GM21717 (cell line): Measurements from ENCODE around the gene RESF1.
"Not testable (repeated sequence)": the region's sequence is repeated elsewhere in the genome, so short reads cannot be mapped to it uniquely, and the experiment has no call there.

ENCODE experiments used
- ATAC-seq: cut with Tn5 transposase; IDR thresholded peaks from one replicate; pipeline ENCODE4 v1.9.1; 2021; ENCODE audit warnings: mild to moderate bottlenecking, moderate library complexity; ENCODE audit not compliant: unreplicated experiment

Gene RESF1

GRCh38 chr12:31959161-31959700 is at the start of gene RESF1:
Gene RESF1 (plus strand): TSS chr12:31959415. CDS start chr12:31980956, 21,541 bp downstream.
- ATAC-seq: peak; percentile 86

- ATAC-seq: no peak
Measured at GRCh38 chr12:31914927-31915326, 44.3 kb upstream of the RESF1 start.

- ATAC-seq: no peak
Measured at GRCh38 chr12:31915446-31915845, 43.8 kb upstream of the RESF1 start.

DNA sequence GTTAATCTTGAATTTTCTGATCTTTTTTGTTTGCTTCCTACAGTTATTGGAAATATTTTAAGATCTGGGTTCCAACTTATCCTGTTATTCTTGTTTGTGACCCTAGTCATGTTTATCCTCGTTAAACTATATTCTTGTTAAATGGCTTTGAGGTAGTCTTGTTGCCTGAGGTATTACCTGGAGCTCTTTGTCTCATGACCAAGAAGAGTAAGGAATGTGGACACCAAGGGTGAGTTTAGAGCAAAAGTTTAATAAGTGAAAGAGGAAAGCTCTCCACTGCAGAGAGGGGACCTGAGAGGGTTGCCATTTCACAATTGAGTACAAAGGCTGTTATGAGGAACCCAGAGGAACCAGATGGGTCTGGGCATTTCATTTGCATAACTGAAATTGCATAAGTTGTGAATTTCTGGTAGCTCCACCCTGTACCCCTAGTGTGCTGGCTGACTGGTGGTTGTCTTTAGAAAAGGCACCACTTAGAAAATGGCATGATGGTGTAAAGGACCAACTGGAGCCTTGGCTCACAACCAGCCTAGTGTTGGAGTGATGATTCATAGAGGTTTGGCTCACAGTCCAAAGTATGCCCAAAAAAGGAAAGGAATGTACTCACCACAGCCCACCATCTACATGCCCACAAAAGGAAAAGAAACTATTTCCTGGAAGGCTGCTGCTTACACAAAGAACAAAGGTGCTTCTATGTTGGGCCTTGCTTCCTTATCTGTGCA is 36.7 kb upstream of the RESF1 start:
- ATAC-seq: no peak

DNA sequence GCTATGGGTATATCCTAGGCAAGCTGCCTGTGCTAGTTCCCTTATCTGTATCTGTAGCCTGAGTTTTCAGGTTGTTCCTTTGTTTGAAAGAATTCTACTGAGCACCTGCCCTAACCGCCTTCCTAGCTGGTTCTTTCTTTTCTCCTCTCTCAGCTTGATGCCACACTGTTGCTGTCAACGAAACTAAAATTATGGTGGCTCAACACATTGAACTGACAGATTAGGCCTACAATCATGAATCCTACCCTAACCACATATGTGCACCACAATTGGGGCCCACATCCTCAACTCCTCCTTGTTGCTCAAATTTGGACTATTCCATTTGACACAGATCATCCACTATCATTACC is 36.2 kb upstream of the RESF1 start:
- no peak for ATAC-seq

DNA sequence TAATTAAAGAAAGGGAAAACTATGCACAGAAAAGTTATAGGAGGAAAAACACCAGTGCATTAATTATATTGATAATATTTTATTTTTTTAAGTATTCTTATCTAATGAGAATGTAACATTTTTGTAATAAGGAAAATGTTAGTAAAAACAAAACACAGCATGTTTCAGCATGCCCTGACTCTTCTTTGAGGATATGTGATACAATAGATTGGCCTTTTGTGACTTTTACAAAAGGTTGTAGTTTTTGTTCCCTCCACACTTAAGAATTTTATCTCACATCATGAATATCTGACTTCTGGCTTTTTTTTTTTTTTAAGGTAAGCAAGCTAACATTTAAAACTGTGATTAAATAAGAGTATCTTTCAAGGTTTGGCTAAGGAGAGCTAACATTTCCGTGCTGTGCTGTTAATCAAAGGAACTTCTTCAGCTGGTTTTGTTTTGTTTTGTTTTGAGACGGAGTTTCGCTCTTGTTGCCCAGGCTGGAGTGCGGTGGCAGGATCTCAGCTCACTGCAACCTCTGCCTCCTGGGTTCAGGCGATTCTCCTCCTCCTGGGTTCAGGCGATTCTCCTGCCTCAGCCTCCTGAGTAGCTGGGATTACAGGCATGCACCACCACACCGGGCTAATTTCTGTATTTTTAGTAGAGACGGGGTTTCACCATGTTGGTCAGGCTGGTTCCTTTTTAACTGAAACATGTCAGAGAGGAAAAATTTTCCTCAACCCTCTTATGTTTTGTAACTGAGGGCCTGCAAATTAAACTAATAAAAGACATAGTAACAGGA is 30.8 kb upstream of the RESF1 start:
- no peak for ATAC-seq

GRCh38 chr12:31929027-31929526 is 30.1 kb upstream of the RESF1 start:
- ATAC-seq: no peak

GRCh38 chr12:31931796-31932715 is 27.2 kb upstream of the RESF1 start:
- ATAC-seq: no peak

GRCh38 chr12:31944299-31944698 is 14.9 kb upstream of the RESF1 start:
- ATAC-seq: no peak

DNA sequence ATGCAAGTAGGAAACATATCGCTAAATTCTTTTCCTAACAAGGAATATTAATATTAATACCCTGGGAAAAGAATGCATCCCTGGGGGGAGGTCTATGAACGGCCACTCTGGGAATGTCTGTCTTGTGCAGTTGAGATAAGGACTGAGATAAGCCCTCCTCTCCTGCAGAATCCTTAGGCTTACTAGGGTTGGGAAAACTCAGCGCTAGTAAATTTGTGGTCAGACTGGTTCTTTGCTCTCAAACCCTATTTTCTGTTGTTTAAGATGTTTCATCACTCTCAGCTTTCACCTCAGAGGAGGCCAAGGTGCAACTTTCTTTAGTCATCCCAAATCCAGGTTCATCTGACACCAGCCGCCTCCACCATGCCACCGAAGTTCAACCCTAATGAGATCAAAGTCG is 11.2 kb upstream of the RESF1 start:
- ATAC-seq: no peak

DNA sequence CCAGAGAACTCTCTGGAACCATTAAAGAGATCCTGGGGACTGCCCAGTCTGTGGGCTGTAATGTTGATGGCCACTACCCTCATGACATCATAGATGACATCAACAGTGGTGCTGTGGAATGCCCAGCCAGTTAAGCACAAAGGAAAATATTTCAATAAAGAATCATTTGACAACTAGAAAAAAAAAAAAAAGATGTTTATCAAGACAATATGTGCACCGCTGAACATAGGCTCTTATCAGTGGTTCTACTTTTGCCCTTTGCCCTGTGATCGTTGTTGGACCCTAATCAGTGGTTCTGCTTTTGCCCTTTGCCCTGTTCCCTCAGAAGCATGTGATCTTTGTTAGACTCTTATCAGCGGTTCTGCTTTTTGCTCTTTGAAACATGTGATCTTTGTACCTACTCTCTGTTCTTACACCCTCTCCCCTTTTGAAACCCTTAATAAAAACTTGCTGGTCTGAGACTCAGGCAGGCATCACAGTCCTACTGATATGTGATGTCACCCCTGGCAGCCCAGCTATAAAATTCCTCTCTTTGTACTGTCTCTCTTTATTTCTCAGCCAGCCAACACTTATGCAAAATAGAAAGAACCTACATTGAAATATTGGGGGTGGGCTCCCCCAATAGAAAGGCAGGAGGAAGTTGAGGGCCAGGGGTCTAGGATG is 10.4 kb upstream of the RESF1 start:
- ATAC-seq: not testable (repeated sequence)

DNA sequence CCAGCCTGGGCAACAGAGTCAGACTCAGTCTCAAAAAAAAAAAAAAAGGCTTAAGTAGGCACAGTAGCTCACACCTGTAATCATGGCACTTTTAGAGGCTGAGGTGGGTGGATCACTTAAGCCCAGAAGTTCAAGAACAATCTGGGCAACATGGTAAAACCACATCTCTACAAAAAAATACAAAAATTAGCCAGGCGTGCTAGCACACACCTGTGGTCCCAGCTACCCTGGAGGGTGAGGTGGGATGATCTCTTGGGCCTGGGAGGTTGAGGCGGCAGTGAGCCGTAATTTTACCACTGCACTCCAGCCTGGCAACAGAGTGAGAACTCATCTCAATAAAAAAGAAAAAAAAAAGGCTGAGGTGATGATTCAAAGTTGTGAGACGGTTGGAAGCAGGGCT is 9.1 kb upstream of the RESF1 start:
- ATAC-seq: no peak

DNA sequence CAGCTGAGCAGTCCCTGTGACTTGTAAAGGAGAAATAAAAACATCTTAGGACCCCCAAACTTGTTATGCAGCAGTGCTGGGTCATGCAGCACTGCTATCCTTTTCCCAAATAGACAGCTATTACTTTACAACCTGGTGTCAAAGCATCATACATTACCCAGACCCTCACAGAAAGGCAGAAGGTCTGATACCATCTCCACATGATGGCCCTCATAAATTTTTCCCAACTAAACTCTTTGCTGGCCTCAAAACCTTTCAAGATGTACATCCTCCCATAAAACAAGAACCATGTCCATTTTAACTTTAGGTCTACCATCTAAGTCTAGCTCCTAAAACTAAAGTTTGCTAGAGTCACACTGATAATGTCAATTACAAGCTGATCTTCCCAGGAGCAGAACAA is 8.7 kb upstream of the RESF1 start:
- ATAC-seq: no peak

DNA sequence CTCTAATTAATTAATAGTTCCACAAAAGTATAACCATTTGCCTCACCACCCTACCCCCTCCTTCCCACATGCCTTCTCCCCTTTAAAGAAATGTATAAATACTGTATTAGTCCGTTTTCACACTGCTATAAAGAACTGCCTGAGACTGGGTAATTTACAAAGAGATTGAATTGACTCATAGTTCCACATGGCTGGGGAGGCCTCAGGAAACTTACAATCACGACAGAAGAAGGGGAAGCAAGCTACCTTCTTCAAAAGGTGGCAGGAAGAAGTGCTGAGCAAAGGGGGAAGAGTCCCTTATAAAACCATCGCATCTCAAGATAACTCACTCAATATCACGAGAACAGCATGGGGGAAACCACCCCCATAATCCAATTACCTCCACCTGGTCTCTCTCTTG is 8.2 kb upstream of the RESF1 start:
- no peak for ATAC-seq

- ATAC-seq: no peak
Measured at GRCh38 chr12:31951939-31952338, 7.3 kb upstream of the RESF1 start.

DNA sequence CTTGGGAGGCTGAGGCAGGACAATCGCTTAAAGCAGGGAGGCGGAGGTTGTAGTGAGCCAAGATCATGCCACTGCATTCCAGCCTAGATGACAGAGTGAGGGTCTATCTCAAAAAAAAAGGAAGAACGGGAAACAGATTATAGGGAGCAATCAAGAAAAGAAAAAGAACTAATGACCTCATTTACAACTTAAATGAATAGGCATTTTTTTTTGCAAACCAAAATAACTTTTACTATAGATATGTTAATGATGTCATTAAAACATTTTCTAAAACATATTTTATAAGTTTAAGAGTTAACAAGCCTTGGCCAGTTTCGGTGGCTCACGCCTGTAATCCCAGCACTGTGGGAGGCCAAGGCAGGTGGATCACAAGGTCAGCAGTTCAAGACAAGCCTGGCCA is 6.8 kb upstream of the RESF1 start:
- ATAC-seq: no peak

DNA sequence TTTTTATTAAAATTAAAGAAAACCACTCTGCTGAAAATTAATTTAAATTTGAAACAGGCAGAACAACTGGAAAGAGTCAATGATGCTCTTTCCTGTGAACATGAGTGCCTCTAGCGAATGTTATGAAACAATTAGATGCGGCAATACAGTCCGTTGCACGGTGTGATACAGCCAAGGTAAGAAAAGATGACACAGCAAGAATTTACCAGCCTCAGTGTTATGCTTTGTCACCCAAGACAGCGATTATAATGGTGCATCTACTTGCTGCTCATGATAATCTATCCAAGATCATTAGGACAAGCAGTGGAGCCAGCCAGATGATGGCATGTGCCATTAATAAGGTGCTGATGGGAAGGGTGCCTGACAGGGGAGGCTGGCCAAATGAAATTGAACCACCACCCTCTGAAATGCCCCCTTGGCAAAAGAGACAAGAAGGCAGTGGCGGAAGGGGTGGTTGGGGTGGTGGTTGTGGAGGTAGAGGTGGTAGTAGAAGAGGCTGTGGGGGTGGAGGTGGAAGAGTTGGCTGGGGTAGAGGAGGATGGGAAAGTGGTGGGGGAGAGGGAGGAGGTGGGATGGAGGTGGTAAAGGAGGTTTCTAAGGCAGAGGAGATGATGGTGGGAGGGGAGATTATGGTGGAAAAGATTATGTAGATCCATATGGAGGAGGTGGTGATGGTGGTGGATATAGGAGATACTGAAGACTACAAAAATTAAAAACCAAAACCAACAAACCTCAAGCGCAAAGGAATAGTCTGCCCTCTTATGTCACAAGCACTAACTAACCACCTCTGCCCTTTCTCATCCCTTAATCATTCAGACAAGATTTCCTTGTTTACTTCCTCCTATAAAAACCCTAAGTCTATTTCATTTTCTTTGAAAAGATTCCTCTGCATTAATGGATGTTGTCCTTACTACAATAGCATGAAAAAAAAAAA is 4.0 kb upstream of the RESF1 start:
- no peak for ATAC-seq

DNA sequence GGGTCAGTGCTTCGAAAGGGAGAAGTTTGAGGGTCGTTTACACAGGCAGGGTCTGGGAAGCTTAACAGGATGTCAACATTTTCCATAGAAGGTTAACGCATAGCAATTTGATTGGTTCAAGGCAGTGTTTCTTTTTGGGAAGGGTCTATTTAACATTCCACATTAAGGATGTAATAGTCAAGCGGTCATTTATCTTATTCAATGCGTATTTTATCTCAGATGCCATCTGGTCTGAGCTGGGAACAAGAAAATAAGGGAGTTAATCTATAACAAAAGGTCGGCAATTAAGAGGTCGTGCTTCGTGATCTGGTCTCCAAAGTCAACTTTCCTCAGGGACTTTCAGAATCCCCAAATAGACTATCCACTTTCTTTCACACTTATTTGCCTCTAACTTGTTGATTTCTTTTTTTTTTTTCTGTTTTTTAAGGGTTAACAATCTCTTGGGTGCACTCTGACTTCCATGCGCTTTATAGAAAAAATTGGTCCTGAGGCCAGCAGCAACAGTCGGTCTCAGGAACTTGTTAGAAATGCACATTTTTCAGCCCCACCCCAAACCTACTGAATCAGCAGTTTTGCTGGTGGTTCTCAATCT is 550 bp upstream of the RESF1 start:
- no peak for ATAC-seq
